Naive thymus-derived CD4-positive, alpha-beta T cell (primary cell): ENCODE results near the gene MRPS35. TPM values are rescaled to one million over a fixed set of nuclear protein-coding genes. Genes with fewer than 3 reads are reported as not detected.

ENCODE experiments used
- polyA plus RNA-seq, 2 donors: library from polyadenylated mRNA; unstranded; fragments of 300-500 nt; fragmentation: Illumina TruSeq; gene quantifications; one replicate each; pipeline ENCODE4 v1.2.3, GENCODE V29; 2021
- total RNA-seq, 6 experiments: library from RNA in 5 of 6; stranded (reverse) in 5 of 6; gene quantifications; 1 replicate in 5 of 6; 2 replicates in 1 of 6; pipeline ENCODE4 v1.2.3 and lab custom pipeline; 2021 to 2026

MRPS35 gene
- total and polyA plus RNA-seq, 7 experiments from 2014 or later = 19.9 to 64.8 (median 23.8) TPM

Other genes with a start within 250 kb of the MRPS35 start
- gene PPFIBP1, start 186.6 kb upstream of the MRPS35 start, total RNA-seq = 10 to 100 TPM in 1 of 5 experiments, 1 to 10 TPM in 4; 3.3 to 29.2 (median 7.5) TPM
- gene PPFIBP1, start 186.6 kb upstream of the MRPS35 start, polyA plus RNA-seq = 1 to 10 TPM; 2.7 to 3.4 TPM
- under 1 TPM in 1 of 5 experiments, not detected in 4; 0.85 TPM for gene REP15, start 14.4 kb upstream of the MRPS35 start, total RNA-seq
- gene REP15, start 14.4 kb upstream of the MRPS35 start, polyA plus RNA-seq = not detected
- 10 to 100 TPM; 16.0 to 27.0 (median 18.4) TPM for gene KLHL42, start 69.4 kb downstream of the MRPS35 start, total RNA-seq
- 10 to 100 TPM in 1 of 2 donors, 1 to 10 TPM in 1; 9.6 to 11.4 TPM for gene KLHL42, start 69.4 kb downstream of the MRPS35 start, polyA plus RNA-seq
- gene MANSC4, start 69.4 kb downstream of the MRPS35 start, total RNA-seq = under 1 TPM in 1 of 5 experiments, not detected in 4; 0.64 TPM
- gene MANSC4, start 69.4 kb downstream of the MRPS35 start, polyA plus RNA-seq = not detected